Measurements from ENCODE around the gene ARAP2. TPM values are rescaled to one million over a fixed set of nuclear protein-coding genes. Genes with fewer than 3 reads are reported as not detected.

Gene ARAP2
- total and polyA plus RNA-seq, 2 experiments from 2014 or later = 0.92 to 4.8 TPM

DNA sequence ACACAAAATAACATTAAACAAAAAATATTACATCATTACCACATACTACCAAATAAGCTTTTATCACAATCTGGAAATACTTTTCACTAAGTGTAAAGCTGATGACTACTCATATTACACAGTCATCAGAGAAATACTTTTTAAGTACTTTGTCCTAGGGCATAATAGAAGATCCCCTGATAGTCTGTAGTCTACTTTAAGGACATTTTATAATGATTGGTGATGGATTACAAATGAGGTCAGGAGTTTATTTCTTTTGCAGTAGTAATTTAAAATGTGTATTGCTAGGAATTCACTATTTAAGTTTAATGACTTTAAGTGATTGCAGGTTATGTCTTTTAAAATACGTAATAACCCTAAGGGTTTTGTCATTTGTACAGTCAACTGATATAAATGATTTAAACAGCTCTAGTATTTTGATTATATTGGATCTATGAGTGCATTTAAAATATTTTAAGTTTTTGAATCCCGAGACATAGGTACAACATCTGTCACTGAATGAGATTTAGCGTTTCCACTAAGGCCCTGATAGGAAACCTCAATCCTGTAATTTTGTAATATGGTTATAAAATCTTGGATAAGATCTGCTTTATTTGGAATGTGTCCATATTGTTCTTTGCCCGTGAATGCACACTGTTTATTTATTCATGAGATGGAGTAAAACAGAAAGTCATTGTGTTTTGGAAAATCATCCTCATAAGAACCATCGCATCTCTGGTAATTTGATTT lies 189.5 kb downstream of the ARAP2 start:
- no peak for TF ChIP-seq EZH2phosphoT487 (IDR thresholded peaks at IDR 0.05; ENCODE audit: unreplicated experiment)
- TF ChIP-seq CREB1 (CRISPR knock-in tag; IDR thresholded peaks at IDR 0.05; ENCODE audit: low read depth) = no peak
- TF ChIP-seq ZNF331 (CRISPR knock-in tag; IDR thresholded peaks at IDR 0.05; ENCODE audit: low read depth) = no peak
- no peak for TF ChIP-seq REST (IDR thresholded peaks at IDR 0.05; ENCODE audit: unreplicated experiment)
- no peak for TF ChIP-seq JUNB (IDR thresholded peaks at IDR 0.05; ENCODE audit: unreplicated experiment)
- no peak for TF ChIP-seq NANOG (IDR thresholded peaks at IDR 0.05; ENCODE audit: borderline replicate concordance)
- TF ChIP-seq ZNF462 (CRISPR knock-in tag; IDR thresholded peaks at IDR 0.05) = no peak
- no peak for TF ChIP-seq EZH2 (IDR thresholded peaks at IDR 0.05; ENCODE audit: low read depth, unreplicated experiment)
- no peak for TF ChIP-seq POLR2AphosphoS5 (IDR thresholded peaks at IDR 0.05; ENCODE audit: low read depth)
- no peak for TF ChIP-seq STAT1 (IDR thresholded peaks at IDR 0.05; ENCODE audit: unreplicated experiment)
- Histone ChIP-seq H3K4me2 (no peak overlapping the region), H3K9me2 (ENCODE audit: insufficient read depth) (no peaks in the 10 kb centered on the region), H2AFZ (no peak overlapping the region), H3K79me2 (replicated peaks; ENCODE audit: insufficient read depth) (no peaks in the 10 kb centered on the region), H3K4me1 (ENCODE audit: insufficient read depth) (peaks cover 8% of the 10 kb centered on the region; the same call in 1 of the 2 replicates), H3K4me3 (no peak overlapping the region), H3K36me3 (ENCODE audit: insufficient read depth) (no peaks in the 10 kb centered on the region), H3K27me3 (ENCODE audit: insufficient read depth) (no peaks in the 10 kb centered on the region), H4K20me1 (replicated peaks; ENCODE audit: insufficient read depth) (no peaks in the 10 kb centered on the region), H3K27ac (ENCODE audit: low read depth) (no peak overlapping the region), H3F3A (replicated peaks; ENCODE audit: low read depth) (no peaks in the 10 kb centered on the region)
- Mint-ChIP-seq H3K27ac (no peak overlapping the region), H3K9me3 (no peaks in the 10 kb centered on the region), H3K4me1 (peaks cover 10% of the 10 kb centered on the region; the same call in 2 of the 3 replicates), H3K27me3 (ENCODE audit: insufficient read depth, low read depth, poor library complexity) (no peaks in the 10 kb centered on the region), H3K36me3 (ENCODE audit: low read depth) (no peaks in the 10 kb centered on the region), H3K4me3 (no peak overlapping the region)
- ATAC-seq (no peak), DNase-seq (ENCODE audit: low spot score) (no peak)

Data from GM23338 (cell line).